ENCODE data around the gene CHST3. TPM values are rescaled to one million over a fixed set of nuclear protein-coding genes. Genes with fewer than 3 reads are reported as not detected.

CHST3 gene
- total and polyA plus RNA-seq, 2 experiments from 2014 or later, result 0.94 to 8.3 TPM

- no peaks in the 10 kb centered on the region for H4K20me1 ChIP-seq (replicated peaks; ENCODE audit: insufficient read depth)
- Mint-ChIP-seq H3K36me3 (ENCODE audit: low read depth) (no peaks in the 10 kb centered on the region), H3K4me3 (no peak overlapping the region), H3K27ac (no peak overlapping the region), H3K4me1 (peaks cover 4% of the 10 kb centered on the region; the same call in 1 of the 3 replicates), H3K9me3 (peaks cover 4% of the 10 kb centered on the region; the same call in 1 of the 3 replicates), H3K27me3 (ENCODE audit: insufficient read depth, low read depth, poor library complexity) (peaks cover 3% of the 10 kb centered on the region)
- H2AFZ ChIP-seq, result no peak overlapping the region
- no peaks in the 10 kb centered on the region for H3F3A ChIP-seq (replicated peaks; ENCODE audit: low read depth)
- DNase-seq (ENCODE audit: low spot score) (no peak), ATAC-seq (no peak)
- H3K27ac ChIP-seq (ENCODE audit: low read depth), result no peak overlapping the region
- H3K36me3 ChIP-seq (ENCODE audit: insufficient read depth), result no peaks in the 10 kb centered on the region
- no peak overlapping the region for H3K4me3 ChIP-seq
- no peaks in the 10 kb centered on the region for H3K27me3 ChIP-seq (ENCODE audit: insufficient read depth)
- no peaks in the 10 kb centered on the region for H3K79me2 ChIP-seq (replicated peaks; ENCODE audit: insufficient read depth)
- H3K4me1 ChIP-seq (ENCODE audit: insufficient read depth), result no peaks in the 10 kb centered on the region
- no peak for TF ChIP-seq NANOG (IDR thresholded peaks at IDR 0.05; ENCODE audit: borderline replicate concordance)
- TF ChIP-seq ZNF462 (CRISPR knock-in tag; IDR thresholded peaks at IDR 0.05), result no peak
- TF ChIP-seq ZNF331 (CRISPR knock-in tag; IDR thresholded peaks at IDR 0.05; ENCODE audit: low read depth), result no peak
- no peak for TF ChIP-seq ZNF114 (CRISPR knock-in tag; IDR thresholded peaks at IDR 0.05)
- no peak overlapping the region for H3K4me2 ChIP-seq
- no peaks in the 10 kb centered on the region for H3K9me2 ChIP-seq (ENCODE audit: insufficient read depth)
These were observed 89.5 kb downstream of the CHST3 start for GRCh38 chr10:72053690-72054089.

- Histone ChIP-seq H3K27me3 (ENCODE audit: insufficient read depth) (no peaks in the 10 kb centered on the region), H3K4me3 (no peak overlapping the region), H3K4me1 (ENCODE audit: insufficient read depth) (no peaks in the 10 kb centered on the region), H3K36me3 (ENCODE audit: insufficient read depth) (no peaks in the 10 kb centered on the region), H3K79me2 (replicated peaks; ENCODE audit: insufficient read depth) (no peaks in the 10 kb centered on the region), H3K4me2 (no peak overlapping the region), H3K27ac (ENCODE audit: low read depth) (no peak overlapping the region), H3F3A (replicated peaks; ENCODE audit: low read depth) (no peaks in the 10 kb centered on the region), H3K9me2 (ENCODE audit: insufficient read depth) (no peaks in the 10 kb centered on the region), H2AFZ (no peak overlapping the region), H4K20me1 (replicated peaks; ENCODE audit: insufficient read depth) (no peaks in the 10 kb centered on the region)
- Mint-ChIP-seq H3K27ac (no peak overlapping the region), H3K27me3 (ENCODE audit: insufficient read depth, low read depth, poor library complexity) (peaks cover 11% of the 10 kb centered on the region), H3K9me3 (no peaks in the 10 kb centered on the region), H3K4me1 (peaks cover 15% of the 10 kb centered on the region), H3K4me3 (no peak overlapping the region), H3K36me3 (ENCODE audit: low read depth) (no peaks in the 10 kb centered on the region)
- no peak for ATAC-seq
- no peak for DNase-seq (ENCODE audit: low spot score)
- TF ChIP-seq ETS1 (IDR thresholded peaks at IDR 0.05) (no peak), POLR2AphosphoS5 (IDR thresholded peaks at IDR 0.05; ENCODE audit: low read depth) (no peak), CREB1 (CRISPR knock-in tag; IDR thresholded peaks at IDR 0.05; ENCODE audit: low read depth) (no peak), EZH2 (IDR thresholded peaks at IDR 0.05; ENCODE audit: low read depth, unreplicated experiment) (no peak), CTCF (conservative IDR thresholded peaks at IDR 0.05; ENCODE audit: low read depth in 2 of 2) (no peak), ZNF114 (CRISPR knock-in tag; IDR thresholded peaks at IDR 0.05) (no peak), NANOG (IDR thresholded peaks at IDR 0.05; ENCODE audit: borderline replicate concordance) (no peak), STAT1 (IDR thresholded peaks at IDR 0.05; ENCODE audit: unreplicated experiment) (no peak)
These were observed 91.9 kb downstream of the CHST3 start for GRCh38 chr10:72056113-72056512.

Data from GM23338 (cell line).